GM08714 (cell line): ENCODE data around the gene RSKR.
"Not testable (repeated sequence)": the region's sequence is repeated elsewhere in the genome, so short reads cannot be mapped to it uniquely, and the experiment has no call there.

Experiments
- H3K4me3 ChIP-seq: fragments of 200-500 bp; sonication (Bioruptor generic); 2 replicates; pipeline ENCODE4 v1.5.1; 2014; ENCODE audit warnings: mild to moderate bottlenecking, low read length, inconsistent platforms
- ZNF274 ChIP-seq: IDR thresholded peaks from 2 replicates; pipeline ENCODE4 v1.6.1; 2012; ENCODE audit warnings: mild to moderate bottlenecking, low read depth, low read length

The RSKR gene

GRCh38 chr17:28610376-28610775, 3.6 kb downstream of the RSKR start:
- no peak for TF ChIP-seq ZNF274
- H3K4me3 ChIP-seq: no peak overlapping the region

GRCh38 chr17:28604031-28604430, 10.0 kb downstream of the RSKR start:
- H3K4me3 ChIP-seq: not testable (repeated sequence)

- no peak for TF ChIP-seq ZNF274
- H3K4me3 ChIP-seq: peak overlapping the region; percentile 77
These were observed 14.4 kb downstream of the RSKR start for GRCh38 chr17:28599311-28600184.

- TF ChIP-seq ZNF274: no peak
These were observed 15.1 kb downstream of the RSKR start, which contains the start of gene SPAG5 for GRCh38 chr17:28598799-28599310. Gene SPAG5, minus strand, starts transcription at chr17:28599025. Its CDS starts 79 bp downstream, at chr17:28598946.

GRCh38 chr17:28598389-28598788, 15.6 kb downstream of the RSKR start:
- no peak for TF ChIP-seq ZNF274
- peak overlapping the region; percentile 93 for H3K4me3 ChIP-seq

More at GRCh38 chr17:28598799-28599310, 15.1 kb downstream of the RSKR start, which contains the start of gene SPAG5:
- H3K4me3 ChIP-seq: peak within 1 kb of the TSS; percentile 93

GRCh38 chr17:28597606-28598383, 16.2 kb downstream of the RSKR start:
- peak overlapping the region; percentile 93 for H3K4me3 ChIP-seq
- no peak for TF ChIP-seq ZNF274

- TF ChIP-seq ZNF274: no peak
- no peak overlapping the region for H3K4me3 ChIP-seq
These were observed 21.7 kb downstream of the RSKR start for GRCh38 chr17:28592260-28592659.

GRCh38 chr17:28585851-28586250, 28.1 kb downstream of the RSKR start:
- no peak overlapping the region for H3K4me3 ChIP-seq
- TF ChIP-seq ZNF274: no peak

- no peak overlapping the region for H3K4me3 ChIP-seq
- no peak for TF ChIP-seq ZNF274
These were observed 29.6 kb downstream of the RSKR start for GRCh38 chr17:28584434-28584833.

GRCh38 chr17:28582513-28582912, 31.5 kb downstream of the RSKR start:
- no peak overlapping the region for H3K4me3 ChIP-seq
- TF ChIP-seq ZNF274: no peak

GRCh38 chr17:28580959-28581358, 33.0 kb downstream of the RSKR start:
- no peak overlapping the region for H3K4me3 ChIP-seq
- TF ChIP-seq ZNF274: no peak

GRCh38 chr17:28579526-28579925, 34.5 kb downstream of the RSKR start:
- no peak overlapping the region for H3K4me3 ChIP-seq
- TF ChIP-seq ZNF274: no peak

GRCh38 chr17:28578246-28579195, 35.5 kb downstream of the RSKR start:
- H3K4me3 ChIP-seq: no peak overlapping the region
- TF ChIP-seq ZNF274: no peak

GRCh38 chr17:28577466-28577824, 36.5 kb downstream of the RSKR start:
- H3K4me3 ChIP-seq: no peak overlapping the region
- no peak for TF ChIP-seq ZNF274
